HG03460 (cell line): Measurements from ENCODE around the gene CXCL9.
"Not testable (repeated sequence)": the region's sequence is repeated elsewhere in the genome, so short reads cannot be mapped to it uniquely, and the experiment has no call there.

ENCODE experiments used
- ATAC-seq: cut with Tn5 transposase; IDR thresholded peaks from one replicate; pipeline ENCODE4 v1.9.1; 2021; ENCODE audit not compliant: unreplicated experiment

Gene CXCL9

DNA sequence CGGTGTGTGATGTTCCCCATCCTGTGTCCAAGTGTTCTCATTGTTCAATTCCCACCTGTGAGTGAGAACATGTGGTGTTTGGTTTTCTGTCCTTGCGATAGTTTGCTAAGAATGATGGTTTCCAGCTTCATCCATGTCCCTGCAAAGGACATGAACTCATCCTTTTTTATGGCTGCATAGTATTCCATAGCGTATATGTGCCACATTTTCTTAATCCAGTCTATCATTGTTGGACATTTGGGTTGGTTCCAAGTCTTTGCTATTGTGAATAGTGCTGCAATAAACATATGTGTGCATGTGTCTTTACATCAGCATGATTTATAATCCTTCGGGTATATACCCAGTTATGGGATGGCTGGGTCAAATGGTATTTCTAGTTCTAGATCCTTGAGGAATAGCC lies 45.2 kb downstream of the CXCL9 start:
- not testable (repeated sequence) for ATAC-seq

DNA sequence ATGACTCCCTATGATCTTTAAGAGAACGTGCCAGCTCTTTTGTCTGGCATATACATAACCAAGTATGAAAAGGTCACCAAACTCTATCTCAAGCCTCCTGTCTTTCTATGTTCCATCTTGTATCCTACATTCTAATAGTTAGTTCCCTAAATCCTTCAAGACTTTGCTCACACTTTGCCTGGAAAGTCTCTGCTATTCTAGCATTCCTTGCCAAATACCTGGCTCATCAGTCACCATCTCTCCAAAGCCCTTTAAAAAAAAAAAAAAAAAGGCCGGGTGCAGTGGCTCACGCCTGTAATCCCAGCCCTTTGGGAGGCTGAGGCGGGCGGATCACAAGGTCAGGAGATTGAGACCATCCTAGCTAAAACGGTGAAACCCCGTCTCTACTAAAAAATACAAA lies 48.8 kb downstream of the CXCL9 start:
- ATAC-seq, result not testable (repeated sequence)

DNA sequence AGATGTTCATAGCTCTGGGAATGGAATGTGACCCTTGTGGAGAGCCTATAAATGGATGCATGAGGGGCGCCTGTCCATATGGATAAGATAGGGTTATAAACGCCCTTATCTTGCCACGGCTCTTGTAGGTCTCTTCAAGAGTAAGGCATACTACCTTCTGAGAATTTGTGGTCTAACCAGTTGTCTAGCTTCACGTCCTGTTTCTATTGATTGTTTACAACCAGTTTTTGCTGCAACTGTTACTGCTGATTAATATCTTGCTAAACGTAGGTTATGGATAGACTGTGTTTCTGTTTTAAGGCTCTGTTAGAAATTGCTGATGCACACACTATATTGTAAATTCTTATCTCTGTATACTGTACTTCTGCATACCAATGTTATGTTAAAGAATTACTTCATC lies 52.5 kb downstream of the CXCL9 start:
- ATAC-seq, result not testable (repeated sequence)

DNA sequence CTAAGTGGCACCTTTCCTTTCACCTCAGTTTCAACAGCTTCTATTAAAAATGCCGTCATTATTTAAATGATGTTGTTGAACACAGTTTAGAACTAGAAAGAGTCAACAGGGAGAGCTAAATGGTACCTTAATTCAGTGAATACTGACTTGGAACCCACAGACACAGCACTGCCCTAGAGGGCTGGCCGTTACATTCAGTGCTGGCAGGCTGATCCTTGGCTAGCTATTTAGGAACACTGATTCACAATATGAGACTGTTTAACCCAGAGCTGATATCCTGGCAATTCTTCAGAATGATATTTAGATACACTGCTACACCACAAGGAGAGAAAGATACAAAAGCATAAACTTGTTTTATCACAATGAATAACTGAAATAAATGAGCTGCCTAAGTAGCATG lies 53.8 kb downstream of the CXCL9 start:
- ATAC-seq, result no peak
